GM06990 (cell line): ENCODE data around the gene MED19.

Experiments
- DNase-seq: peaks from one replicate; pipeline ENCODE4 v3.0.0-alpha.2; 2011; ENCODE audit not compliant: insufficient read length; ENCODE audit errors: extremely low read depth
- H3K27me3 ChIP-seq: replicated peaks from 2 replicates; pipeline ENCODE4 v1.6.0; 2011; ENCODE audit warnings: low read length; ENCODE audit not compliant: control insufficient read depth, insufficient read depth
- H3K36me3 ChIP-seq: 2 replicates; pipeline ENCODE4 v1.5.1; 2011; ENCODE audit warnings: low read length; ENCODE audit not compliant: control insufficient read depth, insufficient read depth
- H3K4me3 ChIP-seq: replicated peaks from 2 replicates; pipeline ENCODE4 v1.5.1; 2011; ENCODE audit warnings: low read depth, mild to moderate bottlenecking, control low read depth, low read length
- TF ChIP-seq, protein P1 (sequence below): IDR thresholded peaks from 2 replicates; pipeline ENCODE4 v1.5.1; 2011; ENCODE audit warnings: low read length, control low read depth, mild to moderate bottlenecking, inconsistent platforms; ENCODE audit not compliant: insufficient read depth, poor library complexity, severe bottlenecking

MED19 gene

DNA sequence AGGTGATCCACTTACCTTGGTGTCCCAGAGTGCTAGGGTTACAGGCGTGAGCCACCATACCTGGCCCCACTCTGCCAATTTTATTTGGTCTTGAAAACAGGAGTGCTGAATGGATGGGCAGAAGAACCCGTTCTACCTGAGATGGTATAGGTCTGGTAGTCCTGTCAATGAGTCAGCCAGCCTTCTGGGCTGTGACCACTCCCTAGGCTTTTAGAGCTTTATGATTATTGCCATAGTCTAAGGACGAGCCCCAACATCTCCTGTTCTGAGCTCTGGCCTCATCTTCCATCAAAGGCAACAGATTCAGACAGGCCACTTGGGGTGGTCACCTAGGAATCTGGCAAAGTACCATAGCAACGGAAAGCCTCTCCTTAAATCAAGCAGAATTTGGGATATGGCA is 32.6 kb downstream of the MED19 start:
- DNase-seq: no peak
- Histone ChIP-seq H3K4me3 (no peak overlapping the region), H3K36me3 (peaks cover 17% of the 10 kb centered on the region), H3K27me3 (no peaks in the 10 kb centered on the region)
- TF ChIP-seq, protein P1, sequence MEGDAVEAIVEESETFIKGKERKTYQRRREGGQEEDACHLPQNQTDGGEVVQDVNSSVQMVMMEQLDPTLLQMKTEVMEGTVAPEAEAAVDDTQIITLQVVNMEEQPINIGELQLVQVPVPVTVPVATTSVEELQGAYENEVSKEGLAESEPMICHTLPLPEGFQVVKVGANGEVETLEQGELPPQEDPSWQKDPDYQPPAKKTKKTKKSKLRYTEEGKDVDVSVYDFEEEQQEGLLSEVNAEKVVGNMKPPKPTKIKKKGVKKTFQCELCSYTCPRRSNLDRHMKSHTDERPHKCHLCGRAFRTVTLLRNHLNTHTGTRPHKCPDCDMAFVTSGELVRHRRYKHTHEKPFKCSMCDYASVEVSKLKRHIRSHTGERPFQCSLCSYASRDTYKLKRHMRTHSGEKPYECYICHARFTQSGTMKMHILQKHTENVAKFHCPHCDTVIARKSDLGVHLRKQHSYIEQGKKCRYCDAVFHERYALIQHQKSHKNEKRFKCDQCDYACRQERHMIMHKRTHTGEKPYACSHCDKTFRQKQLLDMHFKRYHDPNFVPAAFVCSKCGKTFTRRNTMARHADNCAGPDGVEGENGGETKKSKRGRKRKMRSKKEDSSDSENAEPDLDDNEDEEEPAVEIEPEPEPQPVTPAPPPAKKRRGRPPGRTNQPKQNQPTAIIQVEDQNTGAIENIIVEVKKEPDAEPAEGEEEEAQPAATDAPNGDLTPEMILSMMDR: no peak

DNA sequence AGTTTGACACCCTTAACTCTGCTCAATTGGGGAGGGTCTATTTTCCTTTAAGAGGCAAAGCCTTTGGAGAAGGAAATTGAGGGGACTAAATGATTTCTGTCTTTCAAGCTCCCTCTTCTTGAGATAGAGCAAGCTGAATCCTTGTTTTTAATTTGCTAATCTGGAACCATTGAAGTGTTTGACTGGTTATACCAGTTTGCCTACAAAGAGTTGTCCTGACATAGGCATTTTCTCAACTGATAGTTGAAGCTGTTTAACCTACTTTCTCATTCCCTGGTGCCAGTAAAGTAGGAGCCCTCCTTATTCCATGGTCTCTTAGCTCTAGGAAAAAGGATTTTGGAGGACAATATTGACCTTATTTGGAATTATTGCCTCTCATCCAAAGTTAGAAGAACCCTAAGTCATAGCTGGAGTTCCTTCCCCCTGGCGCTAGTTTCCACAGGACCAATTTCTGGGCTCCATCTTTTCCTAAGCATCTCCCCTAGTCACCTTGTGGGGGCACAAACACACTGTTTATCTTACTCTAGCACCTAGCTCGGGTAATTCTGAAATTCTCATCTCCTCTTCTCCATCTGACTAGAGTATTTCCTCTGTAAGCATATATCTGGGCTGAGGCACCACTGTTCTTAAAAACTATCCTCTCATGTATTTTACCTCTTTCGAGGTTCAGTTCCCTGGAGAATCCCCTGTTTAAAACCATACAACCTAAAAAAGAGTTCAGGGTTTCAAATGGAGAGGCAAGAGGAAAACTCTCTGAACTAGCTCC is 36.7 kb downstream of the MED19 start:
- H3K27me3 ChIP-seq: no peaks in the 10 kb centered on the region
- TF ChIP-seq, protein P1: no peak
- H3K4me3 ChIP-seq: no peak overlapping the region
- peaks cover 16% of the 10 kb centered on the region for H3K36me3 ChIP-seq
- no peak for DNase-seq

DNA sequence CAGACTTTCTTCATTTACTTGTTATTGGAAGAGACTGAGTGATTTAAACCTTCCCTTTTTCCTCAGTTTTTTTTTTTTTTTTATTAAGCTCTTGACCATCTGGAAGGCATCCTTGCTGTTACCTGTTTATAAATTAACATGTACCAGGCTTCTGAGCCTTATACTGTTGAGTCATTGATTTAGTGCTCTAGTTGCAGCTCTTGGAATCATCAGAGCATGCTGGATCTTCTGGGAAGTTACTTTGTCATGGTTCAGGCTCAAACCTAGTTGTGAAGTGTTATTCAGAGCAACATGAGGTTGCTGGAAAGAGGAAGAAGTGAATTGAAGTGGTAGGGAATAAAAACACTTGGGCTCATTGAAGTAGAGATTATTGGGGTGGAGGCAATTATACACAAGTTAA is 37.8 kb downstream of the MED19 start:
- TF ChIP-seq, protein P1: no peak
- DNase-seq: no peak
- no peaks in the 10 kb centered on the region for H3K27me3 ChIP-seq
- no peak overlapping the region for H3K4me3 ChIP-seq
- peaks cover 13% of the 10 kb centered on the region for H3K36me3 ChIP-seq

DNA sequence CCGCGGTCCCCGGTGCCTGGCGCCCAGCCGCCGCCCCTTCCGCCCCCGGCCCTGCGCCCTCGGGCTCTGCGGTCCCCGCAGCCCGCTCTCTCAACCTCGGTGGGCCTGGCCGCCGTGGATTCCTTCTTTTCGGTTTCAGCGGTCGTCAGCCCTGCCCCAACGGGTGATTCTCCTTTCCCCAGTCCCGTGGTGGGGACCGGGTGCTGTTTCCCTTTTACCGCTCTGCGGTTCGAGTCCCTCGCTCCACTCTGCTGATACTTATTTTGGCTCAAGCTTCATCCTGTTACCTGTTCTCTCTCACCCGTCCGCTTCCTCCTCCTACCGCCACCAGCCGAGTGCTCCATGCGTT is 43.6 kb downstream of the MED19 start:
- peaks cover 8% of the 10 kb centered on the region for H3K36me3 ChIP-seq
- peak overlapping the region; percentile 81 for H3K4me3 ChIP-seq
- TF ChIP-seq, protein P1: no peak
- DNase-seq: no peak
- H3K27me3 ChIP-seq: no peaks in the 10 kb centered on the region

DNA sequence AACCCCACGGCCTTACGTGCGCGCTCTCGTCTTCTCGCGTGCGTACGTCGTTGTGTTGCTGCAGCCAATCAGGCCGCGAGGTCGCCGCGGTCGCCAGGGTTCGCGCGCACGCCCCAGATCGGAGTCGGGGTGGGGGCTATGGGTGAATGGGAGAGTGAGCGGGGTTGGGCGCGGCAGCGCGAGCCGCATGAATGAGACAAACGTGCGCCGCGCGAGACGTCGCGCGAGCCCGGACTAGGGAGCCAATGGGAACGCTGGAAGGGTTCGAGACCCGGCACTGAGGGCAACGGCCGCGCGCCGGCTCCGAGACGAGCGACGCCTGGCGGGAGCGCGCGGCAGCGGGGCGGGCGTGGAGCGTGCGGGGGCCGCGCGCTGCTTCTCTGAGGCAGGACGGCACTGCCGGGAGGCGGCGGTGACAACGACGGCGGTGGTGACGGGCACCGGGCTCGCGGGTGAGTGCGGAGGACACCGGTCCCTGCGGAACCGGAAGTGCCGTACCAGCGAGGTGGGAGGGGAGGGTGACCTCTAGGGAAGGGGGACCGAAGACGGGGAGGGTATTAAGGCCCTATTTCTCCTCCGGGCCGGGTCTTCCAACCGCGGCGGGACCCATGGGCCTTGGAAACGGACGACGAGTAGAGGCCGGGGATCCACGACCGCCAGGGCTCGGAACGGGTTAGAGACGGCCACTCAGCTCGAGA is 44.1 kb downstream of the MED19 start, which contains the start of gene ZDHHC5:
Gene ZDHHC5, plus strand, starts transcription at position 379 of the 698 bp plus-strand sequence. CDS start 4,977 bp downstream, outside the sequence.
- peaks cover 6% of the 10 kb centered on the region for H3K36me3 ChIP-seq
- no peaks in the 10 kb centered on the region for H3K27me3 ChIP-seq
- H3K4me3 ChIP-seq: peak within 1 kb of the TSS; percentile 81
- DNase-seq: peak; percentile 100
- TF ChIP-seq, protein P1: no peak
